Liver (tissue), 3 donors: Measurements from ENCODE around the gene EPS8L1.

Experiments
- TAF1 ChIP-seq: conservative IDR thresholded peaks from 2 replicates; pipeline ENCODE4 v1.6.1; 2016; ENCODE audit warnings: antibody characterized with exemption, mild to moderate bottlenecking
- TF ChIP-seq, protein P1 (sequence below): fragments of 150-350 bp; IDR thresholded peaks from 2 replicates; pipeline ENCODE4 v1.5.1; 2017; ENCODE audit warnings: improper control_type of control experiment, low read depth, low read length; ENCODE audit not compliant: missing input control
- TF ChIP-seq, protein P2 (sequence below): IDR thresholded peaks from 2 replicates; pipeline ENCODE4 v1.6.1; 2016; ENCODE audit warnings: antibody characterized with exemption, mild to moderate bottlenecking
- donor health status: healthy.
- donor health status: healthy.

DNA sequence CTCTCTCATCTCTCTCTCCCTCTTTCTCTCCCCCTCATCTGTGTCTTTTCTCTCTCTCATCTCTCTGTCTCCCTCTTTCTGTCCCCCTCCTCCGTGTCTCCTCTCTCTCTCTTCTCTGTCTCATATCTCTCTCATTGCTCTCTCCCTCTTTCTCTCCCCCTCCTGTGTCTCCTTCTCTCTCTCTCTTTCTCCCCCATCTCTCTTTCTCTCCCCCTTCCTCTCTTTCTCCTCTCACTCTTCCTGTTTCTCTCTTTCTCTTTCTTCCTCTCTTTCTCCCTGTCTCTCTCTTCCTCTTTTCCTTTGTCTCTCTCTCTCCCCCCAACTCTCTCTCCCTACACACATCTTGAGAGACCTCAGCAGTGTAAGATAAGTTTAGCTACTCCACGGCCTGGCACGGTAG, 7.8 kb upstream of the EPS8L1 start:
- TF ChIP-seq, protein P1, sequence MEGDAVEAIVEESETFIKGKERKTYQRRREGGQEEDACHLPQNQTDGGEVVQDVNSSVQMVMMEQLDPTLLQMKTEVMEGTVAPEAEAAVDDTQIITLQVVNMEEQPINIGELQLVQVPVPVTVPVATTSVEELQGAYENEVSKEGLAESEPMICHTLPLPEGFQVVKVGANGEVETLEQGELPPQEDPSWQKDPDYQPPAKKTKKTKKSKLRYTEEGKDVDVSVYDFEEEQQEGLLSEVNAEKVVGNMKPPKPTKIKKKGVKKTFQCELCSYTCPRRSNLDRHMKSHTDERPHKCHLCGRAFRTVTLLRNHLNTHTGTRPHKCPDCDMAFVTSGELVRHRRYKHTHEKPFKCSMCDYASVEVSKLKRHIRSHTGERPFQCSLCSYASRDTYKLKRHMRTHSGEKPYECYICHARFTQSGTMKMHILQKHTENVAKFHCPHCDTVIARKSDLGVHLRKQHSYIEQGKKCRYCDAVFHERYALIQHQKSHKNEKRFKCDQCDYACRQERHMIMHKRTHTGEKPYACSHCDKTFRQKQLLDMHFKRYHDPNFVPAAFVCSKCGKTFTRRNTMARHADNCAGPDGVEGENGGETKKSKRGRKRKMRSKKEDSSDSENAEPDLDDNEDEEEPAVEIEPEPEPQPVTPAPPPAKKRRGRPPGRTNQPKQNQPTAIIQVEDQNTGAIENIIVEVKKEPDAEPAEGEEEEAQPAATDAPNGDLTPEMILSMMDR: no peak
- TF ChIP-seq TAF1: no peak
- TF ChIP-seq, protein P2, sequence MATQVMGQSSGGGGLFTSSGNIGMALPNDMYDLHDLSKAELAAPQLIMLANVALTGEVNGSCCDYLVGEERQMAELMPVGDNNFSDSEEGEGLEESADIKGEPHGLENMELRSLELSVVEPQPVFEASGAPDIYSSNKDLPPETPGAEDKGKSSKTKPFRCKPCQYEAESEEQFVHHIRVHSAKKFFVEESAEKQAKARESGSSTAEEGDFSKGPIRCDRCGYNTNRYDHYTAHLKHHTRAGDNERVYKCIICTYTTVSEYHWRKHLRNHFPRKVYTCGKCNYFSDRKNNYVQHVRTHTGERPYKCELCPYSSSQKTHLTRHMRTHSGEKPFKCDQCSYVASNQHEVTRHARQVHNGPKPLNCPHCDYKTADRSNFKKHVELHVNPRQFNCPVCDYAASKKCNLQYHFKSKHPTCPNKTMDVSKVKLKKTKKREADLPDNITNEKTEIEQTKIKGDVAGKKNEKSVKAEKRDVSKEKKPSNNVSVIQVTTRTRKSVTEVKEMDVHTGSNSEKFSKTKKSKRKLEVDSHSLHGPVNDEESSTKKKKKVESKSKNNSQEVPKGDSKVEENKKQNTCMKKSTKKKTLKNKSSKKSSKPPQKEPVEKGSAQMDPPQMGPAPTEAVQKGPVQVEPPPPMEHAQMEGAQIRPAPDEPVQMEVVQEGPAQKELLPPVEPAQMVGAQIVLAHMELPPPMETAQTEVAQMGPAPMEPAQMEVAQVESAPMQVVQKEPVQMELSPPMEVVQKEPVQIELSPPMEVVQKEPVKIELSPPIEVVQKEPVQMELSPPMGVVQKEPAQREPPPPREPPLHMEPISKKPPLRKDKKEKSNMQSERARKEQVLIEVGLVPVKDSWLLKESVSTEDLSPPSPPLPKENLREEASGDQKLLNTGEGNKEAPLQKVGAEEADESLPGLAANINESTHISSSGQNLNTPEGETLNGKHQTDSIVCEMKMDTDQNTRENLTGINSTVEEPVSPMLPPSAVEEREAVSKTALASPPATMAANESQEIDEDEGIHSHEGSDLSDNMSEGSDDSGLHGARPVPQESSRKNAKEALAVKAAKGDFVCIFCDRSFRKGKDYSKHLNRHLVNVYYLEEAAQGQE: no peak
